ENCODE results near the gene RTCA. TPM values are rescaled to one million over a fixed set of nuclear protein-coding genes. Genes with fewer than 3 reads are reported as not detected.
"Not testable (repeated sequence)": the region's sequence is repeated elsewhere in the genome, so short reads cannot be mapped to it uniquely, and the experiment has no call there.

RTCA gene
- total RNA-seq, 1 experiment from 2014 or later, result 77.0 TPM

DNA sequence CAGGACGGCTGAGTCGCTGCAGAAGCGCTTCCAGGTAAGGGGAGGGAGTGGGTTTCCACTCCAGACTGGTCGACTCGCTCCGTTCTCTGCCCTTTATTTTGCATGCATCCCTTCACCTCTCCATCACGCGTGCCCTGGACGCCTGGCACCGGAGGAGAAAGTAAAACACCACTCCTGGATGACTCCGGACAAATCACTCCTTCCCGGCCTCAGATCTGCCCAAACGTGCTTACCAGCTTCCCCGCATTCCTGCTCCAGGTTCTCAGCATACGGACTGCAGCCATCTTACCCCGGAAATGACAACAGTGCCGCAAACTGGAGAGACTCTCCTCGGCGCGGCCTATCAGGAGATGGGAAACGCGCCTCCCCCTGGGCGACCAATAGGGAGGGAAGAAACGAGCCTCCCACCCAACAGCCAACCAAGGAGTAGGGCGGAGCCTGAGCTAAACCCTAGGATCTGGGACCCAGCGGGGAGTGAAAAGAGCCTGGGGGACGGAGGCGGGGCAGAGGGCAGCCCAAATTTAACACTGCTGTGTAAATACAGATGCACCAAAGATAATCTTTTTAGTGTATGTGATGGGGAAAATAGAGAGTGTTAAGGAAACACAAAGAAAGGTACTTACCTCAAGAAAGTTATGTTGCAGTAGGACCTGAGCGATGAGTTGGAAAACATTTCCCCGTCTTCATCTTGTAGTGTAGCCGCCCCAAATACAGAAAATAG is 16.3 kb upstream of the RTCA start, which contains the start of gene DBT:
Gene DBT (minus strand): TSS at position 298 of the 721 bp plus-strand sequence. CDS start 14 bp downstream, at position 284.
- H3K9me3 ChIP-seq (ENCODE audit: low read length), result no peaks in the 10 kb centered on the region
- H3K79me2 ChIP-seq (ENCODE audit: low read length), result peaks cover 46% of the 10 kb centered on the region
- H3K27ac ChIP-seq (ENCODE audit: low read length), result peak within 1 kb of the TSS; percentile 42; the same call in 1 of the 2 replicates
- H3K9ac ChIP-seq (ENCODE audit: low read length), result peak within 1 kb of the TSS; percentile 97
- H3K4me2 ChIP-seq (ENCODE audit: low read depth, low read length, poor library complexity, severe bottlenecking), result peak within 1 kb of the TSS; percentile 93
- peak; percentile 97 for DNase-seq
- H3K9me2 ChIP-seq (replicated peaks; ENCODE audit: insufficient read depth, low read length), result no peaks in the 10 kb centered on the region
- H3K36me3 ChIP-seq (ENCODE audit: insufficient read depth, low read length), result no peaks in the 10 kb centered on the region
- H3K4me3 ChIP-seq (ENCODE audit: low read length), result peak within 1 kb of the TSS; percentile 98
- no peaks in the 10 kb centered on the region for H3K27me3 ChIP-seq (ENCODE audit: low read length)
- H2AFZ ChIP-seq (ENCODE audit: low read length), result peak within 1 kb of the TSS; percentile 85
- H3K4me1 ChIP-seq (ENCODE audit: low read length), result peaks cover 33% of the 10 kb centered on the region
- H4K20me1 ChIP-seq (ENCODE audit: insufficient read depth, low read depth, low read length), result no peaks in the 10 kb centered on the region

DNA sequence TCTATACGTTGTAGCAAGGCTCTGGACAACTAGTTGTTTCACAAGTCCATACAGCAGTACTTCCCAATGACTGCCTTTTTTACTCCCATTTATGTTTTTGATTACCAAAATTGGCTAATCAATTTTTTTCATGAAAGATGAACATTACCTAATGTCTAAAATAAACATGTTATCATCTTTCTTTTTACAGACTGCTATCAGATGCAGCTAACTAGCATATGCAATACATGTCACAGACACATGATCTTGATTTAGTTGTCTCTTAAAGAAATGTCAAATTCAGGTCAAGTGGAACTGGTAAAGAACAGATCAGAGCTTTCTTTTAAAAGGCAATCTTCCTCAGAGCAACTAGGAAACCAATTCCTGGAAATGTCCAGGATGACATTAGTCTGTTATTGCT is 15.8 kb upstream of the RTCA start:
- Histone ChIP-seq H3K36me3 (ENCODE audit: insufficient read depth, low read length) (no peaks in the 10 kb centered on the region), H4K20me1 (ENCODE audit: insufficient read depth, low read depth, low read length) (no peaks in the 10 kb centered on the region), H3K4me1 (ENCODE audit: low read length) (peaks cover 31% of the 10 kb centered on the region), H3K79me2 (ENCODE audit: low read length) (peaks cover 41% of the 10 kb centered on the region), H3K9me2 (replicated peaks; ENCODE audit: insufficient read depth, low read length) (no peaks in the 10 kb centered on the region), H2AFZ (ENCODE audit: low read length) (peak overlapping the region; percentile 85), H3K9ac (ENCODE audit: low read length) (peak overlapping the region; percentile 97), H3K27ac (ENCODE audit: low read length) (no peak overlapping the region), H3K27me3 (ENCODE audit: low read length) (no peaks in the 10 kb centered on the region), H3K9me3 (ENCODE audit: low read length) (no peaks in the 10 kb centered on the region), H3K4me2 (ENCODE audit: low read depth, low read length, poor library complexity, severe bottlenecking) (peak overlapping the region; percentile 93), H3K4me3 (ENCODE audit: low read length) (peak overlapping the region; percentile 98)
- DNase-seq, result no peak

DNA sequence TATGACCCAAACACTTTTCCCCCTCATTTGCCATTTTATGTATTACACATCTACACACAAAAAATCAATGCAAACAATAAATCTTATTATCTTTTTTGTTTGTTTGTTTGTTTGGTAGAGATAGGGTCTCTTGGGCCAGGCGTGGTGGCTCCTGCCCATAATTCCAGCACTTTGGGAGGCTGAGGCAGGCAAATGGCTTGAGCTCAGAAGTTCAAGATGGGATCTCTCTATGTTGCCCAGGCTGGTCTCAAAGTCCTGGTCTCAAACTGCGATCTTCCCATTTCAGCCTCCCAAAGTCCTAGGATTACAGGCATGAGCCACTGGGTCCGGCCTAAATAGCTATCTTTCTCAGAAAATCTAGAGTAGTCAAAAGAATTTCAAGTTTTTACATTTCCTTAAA is 15.2 kb upstream of the RTCA start:
- peaks cover 28% of the 10 kb centered on the region for H3K4me1 ChIP-seq (ENCODE audit: low read length)
- no peaks in the 10 kb centered on the region for H4K20me1 ChIP-seq (ENCODE audit: insufficient read depth, low read depth, low read length)
- no peak overlapping the region for H3K4me3 ChIP-seq (ENCODE audit: low read length)
- no peaks in the 10 kb centered on the region for H3K9me2 ChIP-seq (replicated peaks; ENCODE audit: insufficient read depth, low read length)
- no peaks in the 10 kb centered on the region for H3K9me3 ChIP-seq (ENCODE audit: low read length)
- H2AFZ ChIP-seq (ENCODE audit: low read length), result no peak overlapping the region
- H3K79me2 ChIP-seq (ENCODE audit: low read length), result peaks cover 36% of the 10 kb centered on the region
- H3K9ac ChIP-seq (ENCODE audit: low read length), result no peak overlapping the region
- H3K36me3 ChIP-seq (ENCODE audit: insufficient read depth, low read length), result no peaks in the 10 kb centered on the region
- no peak overlapping the region for H3K4me2 ChIP-seq (ENCODE audit: low read depth, low read length, poor library complexity, severe bottlenecking)
- no peak overlapping the region for H3K27ac ChIP-seq (ENCODE audit: low read length)
- H3K27me3 ChIP-seq (ENCODE audit: low read length), result no peaks in the 10 kb centered on the region
- no peak for DNase-seq

DNA sequence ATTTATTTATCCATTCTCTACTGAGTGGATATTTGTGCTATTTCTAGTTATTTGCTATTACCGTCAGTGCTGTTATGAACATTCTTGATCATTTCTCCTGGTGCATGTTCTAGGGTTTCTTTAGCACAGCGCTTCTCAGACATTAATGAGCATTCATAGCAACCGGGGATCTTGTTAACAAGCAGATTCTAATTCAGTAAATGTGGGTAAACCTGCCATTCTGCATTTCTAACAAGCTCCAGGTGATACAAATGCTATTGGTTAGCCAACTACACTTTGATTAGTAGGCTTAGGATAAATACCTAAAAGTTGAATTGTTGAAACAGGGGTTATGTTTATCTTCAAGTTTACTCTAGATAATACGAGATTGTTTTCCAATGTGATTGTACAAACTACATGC is 13.1 kb upstream of the RTCA start:
- no peaks in the 10 kb centered on the region for H3K27me3 ChIP-seq (ENCODE audit: low read length)
- no peak overlapping the region for H2AFZ ChIP-seq (ENCODE audit: low read length)
- H3K36me3 ChIP-seq (ENCODE audit: insufficient read depth, low read length), result no peaks in the 10 kb centered on the region
- H3K9ac ChIP-seq (ENCODE audit: low read length), result no peak overlapping the region
- H3K9me3 ChIP-seq (ENCODE audit: low read length), result no peaks in the 10 kb centered on the region
- H3K4me3 ChIP-seq (ENCODE audit: low read length), result no peak overlapping the region
- H3K27ac ChIP-seq (ENCODE audit: low read length), result no peak overlapping the region
- H3K4me2 ChIP-seq (ENCODE audit: low read depth, low read length, poor library complexity, severe bottlenecking), result no peak overlapping the region
- DNase-seq, result no peak
- H3K9me2 ChIP-seq (replicated peaks; ENCODE audit: insufficient read depth, low read length), result no peaks in the 10 kb centered on the region
- H4K20me1 ChIP-seq (ENCODE audit: insufficient read depth, low read depth, low read length), result no peaks in the 10 kb centered on the region
- peaks cover 17% of the 10 kb centered on the region for H3K4me1 ChIP-seq (ENCODE audit: low read length)
- H3K79me2 ChIP-seq (ENCODE audit: low read length), result peaks cover 17% of the 10 kb centered on the region

DNA sequence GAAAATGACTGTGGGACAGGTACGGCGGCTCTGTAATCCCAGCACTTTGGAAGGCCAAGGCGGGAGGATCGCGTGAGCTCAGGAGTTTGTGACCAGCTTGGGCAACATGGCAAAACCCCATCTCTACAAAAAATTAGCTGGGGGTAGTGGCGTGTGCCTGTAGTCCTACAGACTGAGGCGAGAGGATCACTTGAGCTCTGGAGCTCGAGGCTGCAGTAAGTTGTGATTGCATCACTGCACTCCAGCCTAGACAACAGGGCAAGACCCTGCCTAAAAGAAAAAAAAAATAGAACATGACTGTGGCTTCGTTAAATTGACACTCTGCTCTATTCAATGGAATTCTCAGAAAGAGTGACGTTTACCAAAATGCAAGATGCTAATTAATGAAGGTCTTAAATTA is 12.5 kb upstream of the RTCA start:
- peaks cover 11% of the 10 kb centered on the region for H3K4me1 ChIP-seq (ENCODE audit: low read length)
- H3K9me2 ChIP-seq (replicated peaks; ENCODE audit: insufficient read depth, low read length), result no peaks in the 10 kb centered on the region
- peaks cover 11% of the 10 kb centered on the region for H3K79me2 ChIP-seq (ENCODE audit: low read length)
- DNase-seq, result no peak
- H3K27me3 ChIP-seq (ENCODE audit: low read length), result no peaks in the 10 kb centered on the region
- no peaks in the 10 kb centered on the region for H3K9me3 ChIP-seq (ENCODE audit: low read length)
- H3K4me2 ChIP-seq (ENCODE audit: low read depth, low read length, poor library complexity, severe bottlenecking), result no peak overlapping the region
- no peak overlapping the region for H2AFZ ChIP-seq (ENCODE audit: low read length)
- no peak overlapping the region for H3K27ac ChIP-seq (ENCODE audit: low read length)
- no peaks in the 10 kb centered on the region for H3K36me3 ChIP-seq (ENCODE audit: insufficient read depth, low read length)
- H3K9ac ChIP-seq (ENCODE audit: low read length), result no peak overlapping the region
- H4K20me1 ChIP-seq (ENCODE audit: insufficient read depth, low read depth, low read length), result no peaks in the 10 kb centered on the region
- no peak overlapping the region for H3K4me3 ChIP-seq (ENCODE audit: low read length)

DNA sequence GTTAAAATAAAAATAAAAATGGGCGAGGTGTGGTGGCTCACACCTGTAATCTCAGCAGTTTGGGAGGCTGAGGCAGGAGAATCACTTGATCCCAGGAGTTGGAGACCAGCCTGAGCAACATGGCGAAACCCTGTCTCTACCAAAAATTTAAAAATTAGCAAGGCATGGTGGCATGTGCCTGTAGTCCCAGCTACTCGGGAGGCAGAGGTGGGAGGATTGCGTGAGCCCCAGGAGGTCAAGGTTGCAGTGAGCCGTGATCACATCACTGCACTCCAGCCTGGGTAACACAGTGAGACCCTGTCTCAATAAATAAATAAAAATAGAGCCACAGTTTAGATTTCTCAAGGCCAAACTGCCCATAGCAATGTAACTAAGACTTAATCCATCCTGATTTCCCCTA is 9.7 kb upstream of the RTCA start:
- not testable (repeated sequence) for H3K9me3 ChIP-seq (ENCODE audit: low read length); H3K4me1 ChIP-seq (ENCODE audit: low read length); H3K9ac ChIP-seq (ENCODE audit: low read length); H2AFZ ChIP-seq (ENCODE audit: low read length); H3K27me3 ChIP-seq (ENCODE audit: low read length); H3K27ac ChIP-seq (ENCODE audit: low read length); H3K79me2 ChIP-seq (ENCODE audit: low read length); H3K4me2 ChIP-seq (ENCODE audit: low read depth, low read length, poor library complexity, severe bottlenecking); H3K36me3 ChIP-seq (ENCODE audit: insufficient read depth, low read length); H3K4me3 ChIP-seq (ENCODE audit: low read length); H3K9me2 ChIP-seq (replicated peaks; ENCODE audit: insufficient read depth, low read length); DNase-seq; H4K20me1 ChIP-seq (ENCODE audit: insufficient read depth, low read depth, low read length)

DNA sequence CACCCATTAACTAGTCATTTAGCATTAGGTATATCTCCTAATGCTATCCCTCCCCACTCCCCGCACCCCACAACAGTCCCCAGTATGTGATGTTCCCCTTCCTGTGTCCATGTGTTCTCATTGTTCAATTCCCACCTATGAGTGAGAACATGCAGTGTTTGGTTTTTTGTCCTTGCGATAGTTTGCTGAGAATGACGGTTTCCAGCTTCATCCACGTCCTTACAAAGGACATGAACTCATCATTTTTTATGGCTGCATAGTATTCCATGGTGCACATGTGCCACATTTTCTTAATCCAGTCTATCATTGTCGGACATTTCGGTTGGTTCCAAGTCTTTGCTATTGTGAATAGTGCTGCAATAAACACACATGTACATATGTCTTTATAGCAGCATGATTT is 7.6 kb upstream of the RTCA start:
- H3K4me1 ChIP-seq (ENCODE audit: low read length); H3K36me3 ChIP-seq (ENCODE audit: insufficient read depth, low read length); H3K4me2 ChIP-seq (ENCODE audit: low read depth, low read length, poor library complexity, severe bottlenecking); H3K9me2 ChIP-seq (replicated peaks; ENCODE audit: insufficient read depth, low read length); H3K79me2 ChIP-seq (ENCODE audit: low read length); DNase-seq; H3K27me3 ChIP-seq (ENCODE audit: low read length); H4K20me1 ChIP-seq (ENCODE audit: insufficient read depth, low read depth, low read length); H3K9me3 ChIP-seq (ENCODE audit: low read length); H2AFZ ChIP-seq (ENCODE audit: low read length); H3K27ac ChIP-seq (ENCODE audit: low read length); H3K9ac ChIP-seq (ENCODE audit: low read length); H3K4me3 ChIP-seq (ENCODE audit: low read length): not testable (repeated sequence)

DNA sequence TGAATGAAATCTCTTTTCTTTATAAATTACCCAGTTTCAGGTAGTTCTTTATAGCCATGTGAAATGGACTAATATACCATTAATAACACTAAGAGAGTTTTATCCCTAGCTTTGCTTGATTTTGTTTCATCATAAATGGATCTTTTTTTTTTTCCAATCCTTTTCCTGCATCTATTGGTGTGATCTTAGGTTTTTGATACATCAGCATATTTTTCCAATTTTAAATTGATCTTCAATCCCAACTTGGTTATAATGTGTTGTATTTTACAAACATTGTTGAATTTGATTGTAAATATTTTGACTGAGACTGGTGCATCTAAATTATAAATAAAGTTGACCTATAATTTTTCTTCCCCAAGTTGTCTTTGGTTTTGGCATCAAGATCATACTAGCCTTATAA is 4.3 kb upstream of the RTCA start:
- Histone ChIP-seq H3K79me2 (ENCODE audit: low read length) (peaks cover 11% of the 10 kb centered on the region), H2AFZ (ENCODE audit: low read length) (no peak overlapping the region), H3K4me1 (ENCODE audit: low read length) (peaks cover 10% of the 10 kb centered on the region), H4K20me1 (ENCODE audit: insufficient read depth, low read depth, low read length) (no peaks in the 10 kb centered on the region), H3K4me3 (ENCODE audit: low read length) (no peak overlapping the region), H3K4me2 (ENCODE audit: low read depth, low read length, poor library complexity, severe bottlenecking) (no peak overlapping the region), H3K36me3 (ENCODE audit: insufficient read depth, low read length) (no peaks in the 10 kb centered on the region), H3K27ac (ENCODE audit: low read length) (no peak overlapping the region), H3K27me3 (ENCODE audit: low read length) (no peaks in the 10 kb centered on the region), H3K9me2 (replicated peaks; ENCODE audit: insufficient read depth, low read length) (no peaks in the 10 kb centered on the region), H3K9ac (ENCODE audit: low read length) (no peak overlapping the region), H3K9me3 (ENCODE audit: low read length) (no peaks in the 10 kb centered on the region)
- no peak for DNase-seq

Measured in Karpas-422 (cell line).